Measurements from ENCODE around the gene FILIP1.

- TF ChIP-seq GATA3 (IDR thresholded peaks at IDR 0.05; ENCODE audit: low read depth, low read length) (no peak), GATA2 (IDR thresholded peaks at IDR 0.05; ENCODE audit: low read depth, low read length) (no peak)
These were observed 203.3 kb downstream of the FILIP1 start for GRCh38 chr6:75290136-75290945.
